ENCODE results near the gene USP40. TPM values are rescaled to one million over a fixed set of nuclear protein-coding genes. Genes with fewer than 3 reads are reported as not detected.
A peak's percentile ranks its signal among the peaks of the same experiment; 100 is the strongest.

Gene USP40
- total and polyA plus RNA-seq, 10 of the 15 experiments (the other 5 are each of a cell fraction or from before 2014, with no cell fraction given): 3.4 to 20.8 (median 15.2) TPM

DNA sequence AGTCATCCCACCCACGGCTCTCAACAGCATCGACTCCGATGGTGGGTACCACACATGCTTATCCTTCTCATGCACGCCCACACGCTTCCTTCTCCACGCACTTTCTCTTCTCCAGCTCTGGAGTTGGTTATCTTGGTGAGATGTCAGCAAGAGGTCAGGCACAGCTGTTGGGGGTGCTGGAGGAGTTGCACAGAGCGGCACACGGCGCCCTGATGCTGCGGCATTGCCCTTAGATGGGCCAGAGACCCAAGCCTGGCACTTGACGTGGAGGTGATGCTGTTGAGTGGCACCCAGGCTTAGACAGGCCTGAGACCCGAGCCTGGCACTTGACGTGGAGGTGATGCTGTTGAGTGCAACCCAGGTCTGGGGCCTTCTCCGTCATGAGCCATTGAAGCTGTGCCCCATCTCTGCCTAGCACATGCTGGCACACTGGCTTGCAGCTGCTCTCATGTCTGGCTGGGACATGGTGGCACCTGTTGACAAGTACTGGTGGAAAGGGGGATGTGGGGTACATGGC is 129.1 kb downstream of the USP40 start (continued):
- no peak for TF ChIP-seq BCL11A (IDR thresholded peaks at IDR 0.05; ENCODE audit: low read depth, low read length)
- no peak for TF ChIP-seq TBL1XR1 (IDR thresholded peaks at IDR 0.05; ENCODE audit: low read depth, low read length)
- no peak for TF ChIP-seq SREBF1 (IDR thresholded peaks at IDR 0.05; ENCODE audit: low read length)
- no peak for TF ChIP-seq NR2C2 (IDR thresholded peaks at IDR 0.05; ENCODE audit: borderline replicate concordance, control insufficient read depth, insufficient read length, low read depth)

DNA sequence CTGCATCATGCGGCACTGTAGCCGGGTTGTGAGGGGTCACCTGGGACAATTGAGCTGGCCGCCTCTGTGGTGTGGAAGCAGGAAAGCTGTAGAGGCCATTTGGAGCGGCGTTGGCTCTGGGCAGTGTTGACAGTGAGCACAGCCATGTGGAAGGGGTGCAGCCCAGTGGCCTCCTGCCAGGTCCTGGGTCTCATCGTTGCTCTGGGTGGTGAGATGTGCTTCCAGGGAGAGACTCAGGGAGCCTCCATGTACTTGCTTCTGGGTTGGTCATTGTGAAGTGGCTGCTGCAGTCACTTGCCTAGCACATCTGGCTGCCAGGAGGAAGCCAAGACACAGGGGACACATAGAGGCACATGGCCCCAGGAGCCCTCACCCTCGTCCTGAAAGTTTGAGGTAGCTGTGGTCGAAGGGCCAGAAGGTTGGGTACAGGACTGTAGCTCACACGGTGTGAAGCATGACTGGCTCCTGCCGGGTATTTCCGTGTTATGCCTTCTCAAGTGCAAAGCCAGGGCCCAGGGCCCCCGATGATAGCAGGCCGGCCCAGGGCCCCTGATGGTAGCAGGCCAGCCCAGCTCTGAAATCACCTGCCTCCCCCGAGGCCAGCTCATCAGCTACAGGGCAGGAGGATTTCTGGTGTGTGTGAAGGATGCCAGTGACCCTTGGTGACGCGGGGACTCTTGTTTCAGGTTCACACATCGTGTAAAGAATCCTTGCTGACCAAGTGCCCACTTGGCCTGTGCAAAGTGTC is 129.7 kb downstream of the USP40 start:
- ATAC-seq (peak; percentile 33; the same call in 2 of the 3 replicates), DNase-seq (ENCODE audit: low read depth, low spot score) (no peak), FAIRE-seq (no peak)
- Histone ChIP-seq H3K27ac (ENCODE audit: control insufficient read depth, insufficient read depth) (no peak overlapping the region), H3K36me3 (ENCODE audit: control insufficient read depth in 2 of 2, insufficient read depth in 2 of 2, low read length in 1 of 2) (peaks cover 27 to 37% of the 10 kb centered on the region in 2 experiments), H3K4me1 (ENCODE audit: control insufficient read depth, insufficient read depth, low read length) (peaks cover 5% of the 10 kb centered on the region), H3K4me2 (ENCODE audit: control insufficient read depth, insufficient read depth) (no peak overlapping the region), H3K9me3 (replicated peaks; ENCODE audit: control insufficient read depth, insufficient read depth, low read length) (no peaks in the 10 kb centered on the region), H3K27me3 (replicated peaks in 1 of 2; ENCODE audit: control insufficient read depth in 2 of 2, insufficient read depth in 2 of 2, low read length in 1 of 2) (no peaks in the 10 kb centered on the region), H3K9ac (ENCODE audit: control insufficient read depth, insufficient read depth, low read length) (no peak overlapping the region), H3K79me2 (ENCODE audit: control insufficient read depth, insufficient read depth, low read length) (no peaks in the 10 kb centered on the region), H2AFZ (ENCODE audit: control insufficient read depth, low read depth, low read length) (no peak overlapping the region), H4K20me1 (ENCODE audit: control insufficient read depth, insufficient read depth) (no peaks in the 10 kb centered on the region; the same call in 1 of the 2 replicates), H3K4me3 (no peak overlapping the region)
- POLR2A ChIA-PET: no interaction called here
- BruUV-seq (replicated peaks): no TSS peak
- intact Hi-C loops (cut with micrococcal nuclease; ENCODE audit: unreplicated experiment): no loop called here
- no peak for TF ChIP-seq NKRF (conservative IDR thresholded peaks at IDR 0.05)
- TF ChIP-seq SIN3A (IDR thresholded peaks at IDR 0.05; ENCODE audit: low read depth, low read length): no peak
- no peak for TF ChIP-seq RCOR1 (conservative IDR thresholded peaks at IDR 0.05; ENCODE audit: low read depth, low read length)
- SMC1A ChIA-PET (ENCODE audit: uncharacterized antibody, unreplicated experiment): interaction anchor here (1.0 to 2.8 kb wide), 5 partner anchors 17 to 32 kb away, joined by 3 to 12 read pairs (median 6); no protein-coding TSS in a partner anchor
- RAD21 ChIA-PET (ENCODE audit: unreplicated experiment): no interaction called here
- in situ Hi-C loops (cut with MboI): no loop called here
- CTCF ChIA-PET: interaction anchor here (1.1 to 3.3 kb wide), 2 partner anchors 11 to 32 kb away, joined by 5 to 14 read pairs; no protein-coding TSS in a partner anchor
- 53% methylated on average over 17 of the region's 17 CpGs for WGBS (ENCODE audit: insufficient coverage, insufficient replicate concordance, low lambda C conversion rate, missing lambda C conversion rate)

All from GM12878 (cell line).